Endothelial cell of umbilical vein (primary cell): Measurements from ENCODE around the gene CTNNA2. TPM values are rescaled to one million over a fixed set of nuclear protein-coding genes. Genes with fewer than 3 reads are reported as not detected.

Experiments
- BruUV-seq: library from RNA; stranded (reverse); fragments of 400-500 nt; replicated peaks from 2 replicates; lab custom pipeline; 2021; lab: Mats Ljungman, UMichigan
- CTCF ChIA-PET: fragments of 300-600, 350-600 bp; sonication (Branson Sonifier 250); formaldehyde crosslinking; loops from one replicate; lab custom pipeline; 2021; ENCODE audit warnings: antibody characterized with exemption, inconsistent platforms; lab: Charles Lee
- POLR2A ChIA-PET: fragments of 300-600, 350-600 bp; sonication (Branson Sonifier 250); formaldehyde crosslinking; loops from one replicate; lab custom pipeline; 2021; ENCODE audit warnings: antibody characterized with exemption, inconsistent platforms; lab: Charles Lee
- DNase-seq: peaks from one replicate; pipeline ENCODE4 v3.0.0-alpha.2; 2011; ENCODE audit warnings: low read depth, low spot score
- FAIRE-seq: peaks from 2 replicates; lab custom pipeline; 2011; peaks lifted over from hg19 to GRCh38; lab: Jason Lieb, UNC
- H2AFZ ChIP-seq: 2 replicates; pipeline ENCODE4 v1.6.0; 2012; ENCODE audit warnings: low read depth, low read length, control low read depth, inconsistent platforms
- H3K27ac ChIP-seq: 2 replicates; pipeline ENCODE4 v1.5.1; 2011; ENCODE audit warnings: low read depth, mild to moderate bottlenecking, control low read depth, low read length, moderate library complexity; ENCODE audit not compliant: insufficient read depth
- H3K27me3 ChIP-seq, 2 experiments: 2 replicates each; pipeline versions ENCODE4 v1.6.0 to v1.6.1; 2011; ENCODE audit warnings: low read length in 2 of 2, mixed read lengths in 1 of 2; ENCODE audit not compliant: control insufficient read depth in 2 of 2, insufficient read depth in 2 of 2
- H3K36me3 ChIP-seq, 2 experiments: 2 replicates in 1 of 2; 3 replicates in 1 of 2; pipeline ENCODE4 v1.5.1; 2011; ENCODE audit warnings: low read length in 2 of 2, mild to moderate bottlenecking in 1 of 2, moderate library complexity in 1 of 2; ENCODE audit not compliant: control insufficient read depth in 2 of 2, insufficient read depth in 2 of 2; ENCODE audit errors: extremely low read depth in 1 of 2
- H3K4me1 ChIP-seq: 3 replicates; pipeline ENCODE4 v1.5.1; 2011; ENCODE audit warnings: mild to moderate bottlenecking, low read length; ENCODE audit not compliant: control insufficient read depth, insufficient read depth; ENCODE audit errors: extremely low read depth
- H3K4me2 ChIP-seq: 2 replicates; pipeline ENCODE4 v1.6.1; 2011; ENCODE audit warnings: low read length, control low read depth, mixed read lengths; ENCODE audit not compliant: insufficient read depth
- H3K4me3 ChIP-seq, 3 experiments: fragments of 200-600 bp in 1 of 3; sonication (generic), shearing (Covaris generic) in 1 of 3; replicated peaks in 1 of 3; 2 replicates each; pipeline ENCODE4 v1.5.1; 2011 to 2016; ENCODE audit warnings: control low read depth in 3 of 3, low read length in 3 of 3, mild to moderate bottlenecking in 2 of 3, inconsistent platforms in 1 of 3, low read depth in 1 of 3, moderate library complexity in 1 of 3; ENCODE audit not compliant: insufficient read depth in 1 of 3
- H3K79me2 ChIP-seq: 2 replicates; pipeline ENCODE4 v1.6.0; 2012; ENCODE audit warnings: low read length, inconsistent platforms; ENCODE audit not compliant: control insufficient read depth, insufficient read depth
- H3K9ac ChIP-seq: replicated peaks from 2 replicates; pipeline ENCODE3; 2011; ENCODE audit warnings: low read length, control low read depth; ENCODE audit not compliant: insufficient read depth; ENCODE audit errors: extremely low read depth
- H3K9me1 ChIP-seq: replicated peaks from 3 replicates; pipeline ENCODE4 v1.6.0; 2011; ENCODE audit warnings: mild to moderate bottlenecking, low read length; ENCODE audit not compliant: control insufficient read depth, insufficient read depth; ENCODE audit errors: extremely low read depth
- H3K9me3 ChIP-seq: replicated peaks from 2 replicates; pipeline ENCODE4 v1.5.1; 2012; ENCODE audit warnings: low read length, inconsistent platforms; ENCODE audit not compliant: control insufficient read depth, insufficient read depth
- H4K20me1 ChIP-seq: replicated peaks from 2 replicates; pipeline ENCODE3; 2011; ENCODE audit warnings: mild to moderate bottlenecking, low read length; ENCODE audit not compliant: control insufficient read depth, insufficient read depth; ENCODE audit errors: extremely low read depth
- EZH2 ChIP-seq: IDR thresholded peaks from 2 replicates; pipeline ENCODE4 v1.6.1; 2012; ENCODE audit warnings: borderline replicate concordance, low read depth, mild to moderate bottlenecking, moderate library complexity, low read length, inconsistent platforms; ENCODE audit not compliant: severe bottlenecking
- FOS ChIP-seq: IDR thresholded peaks from 2 replicates; pipeline ENCODE4 v1.6.1; 2011; ENCODE audit warnings: mild to moderate bottlenecking, low read length, moderate library complexity, borderline replicate concordance; ENCODE audit not compliant: insufficient read depth
- GATA2 ChIP-seq: IDR thresholded peaks from 2 replicates; pipeline ENCODE4 v1.7.0; 2011; ENCODE audit warnings: low read depth, mild to moderate bottlenecking, moderate library complexity, mixed read lengths, low read length; ENCODE audit not compliant: insufficient read length, insufficient read depth
- JUN ChIP-seq: IDR thresholded peaks from 2 replicates; pipeline ENCODE4 v1.6.1; 2011; ENCODE audit warnings: borderline replicate concordance, low read depth; ENCODE audit not compliant: insufficient read length, insufficient read depth
- MYC ChIP-seq: IDR thresholded peaks from one replicate; pipeline ENCODE4 v1.6.1; 2011; ENCODE audit warnings: mild to moderate bottlenecking, low read depth, low read length
- POLR2A ChIP-seq: IDR thresholded peaks from 2 replicates; pipeline ENCODE4 v1.6.1; 2012; ENCODE audit warnings: low read depth, mild to moderate bottlenecking, control low read depth, low read length
- POLR2AphosphoS5 ChIP-seq: IDR thresholded peaks from 2 replicates; pipeline ENCODE4 v1.6.1; 2012; ENCODE audit warnings: low read depth, mild to moderate bottlenecking, control low read depth, low read length, moderate library complexity; ENCODE audit not compliant: insufficient read depth
- dilution Hi-C: fragments of 300-500 bp; cut with MboI; formaldehyde crosslinking; loops from one replicate; pipeline ENCODE4 v1.15.0; 2019; ENCODE audit warnings: low sequenced_read_pairs; ENCODE audit not compliant: extremely low pct_ligation_motif_present
- intact Hi-C: fragments of 100-400 bp; cut with micrococcal nuclease; formaldehyde crosslinking; loops from one replicate; pipeline ENCODE4 v1.10.0; 2022
- polyA plus RNA-seq, 4 experiments: library from polyadenylated mRNA; depleted of rRNA in 3 of 4; stranded (reverse) in 3 of 4; unstranded in 1 of 4; fragments of >200 nt; gene quantifications; 2 replicates each; pipeline versions ENCODE4 v1.2.1 to v1.2.3, GENCODE V29; 2011 to 2012; ENCODE audit warnings: missing spikeins in 1 of 4
- total RNA-seq: library from RNA; stranded (reverse); gene quantifications from 2 replicates; pipeline ENCODE4 v1.2.3, GENCODE V29; 2021
- TF ChIP-seq, protein P1 (sequence below), 2 donors: IDR thresholded peaks; 1 replicate in 1 of 2; 2 replicates in 1 of 2; pipeline ENCODE4 v1.5.1; 2011; ENCODE audit warnings: low read length in 2 of 2, mild to moderate bottlenecking in 2 of 2, moderate library complexity in 2 of 2, control low read depth in 1 of 2, inconsistent platforms in 1 of 2, low read depth in 1 of 2; ENCODE audit not compliant: insufficient read depth in 1 of 2; ENCODE audit errors: extremely low read depth in 1 of 2
- TF ChIP-seq, protein P2 (sequence below): IDR thresholded peaks from 2 replicates; pipeline ENCODE4 v1.6.1; 2011; ENCODE audit not compliant: insufficient read depth, insufficient read length

CTNNA2 gene
- total and polyA plus RNA-seq, 2 donors (not counting 3 experiments of a cell fraction or from before 2014, with no cell fraction given), result not detected

DNA sequence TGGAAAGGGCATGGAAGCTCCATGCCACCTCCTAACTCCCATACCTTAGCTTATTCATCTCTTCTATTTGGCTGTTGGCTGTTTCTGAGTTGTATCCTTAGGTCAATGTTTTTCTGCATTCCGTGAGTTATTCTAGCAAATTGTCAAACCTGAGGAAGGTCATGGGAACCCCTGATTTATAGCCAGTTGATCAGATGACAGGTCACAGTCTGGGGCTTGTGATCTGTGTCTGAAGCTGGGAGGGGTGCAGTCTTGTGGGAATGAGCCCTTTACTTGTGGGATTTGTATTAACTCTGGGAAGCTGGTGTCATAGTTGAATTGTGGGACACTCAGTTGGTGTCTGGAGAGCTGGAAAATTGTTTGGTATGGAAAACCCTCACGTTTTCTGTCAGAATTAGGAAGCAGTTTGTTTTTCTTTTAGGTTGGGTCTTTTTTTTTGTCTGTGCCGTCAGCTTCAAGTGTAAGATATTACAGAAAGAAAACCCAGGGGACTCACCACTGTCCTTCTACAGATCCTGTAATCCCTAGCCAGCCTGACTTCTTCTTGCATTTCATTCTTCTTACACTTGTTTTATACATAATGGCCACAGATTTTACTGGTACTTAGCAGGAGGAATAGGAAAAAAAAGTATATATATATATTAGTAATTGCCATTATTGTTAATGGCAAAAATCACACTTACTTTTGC is 653.8 kb downstream of the CTNNA2 start:
- H2AFZ ChIP-seq, result no peak overlapping the region
- dilution Hi-C loops, result no loop called here
- H3K27me3 ChIP-seq, result no peaks in the 10 kb centered on the region
- no peak for DNase-seq
- no peaks in the 10 kb centered on the region for H3K4me1 ChIP-seq
- FAIRE-seq, result no peak
- intact Hi-C loops, result no loop called here
- no peak overlapping the region for H3K4me2 ChIP-seq
- no peaks in the 10 kb centered on the region for H4K20me1 ChIP-seq
- H3K9ac ChIP-seq, result no peak overlapping the region
- H3K27ac ChIP-seq, result no peak overlapping the region
- no peaks in the 10 kb centered on the region for H3K9me1 ChIP-seq
- TF ChIP-seq GATA2 (no peak), EZH2 (no peak), JUN (no peak), MYC (no peak)
- no TSS peak for BruUV-seq
- CTCF ChIA-PET, result no interaction called here
- no peak overlapping the region for H3K4me3 ChIP-seq
- peaks cover 9% of the 10 kb centered on the region for H3K9me3 ChIP-seq
- POLR2A ChIA-PET, result no interaction called here
- no peaks in the 10 kb centered on the region for H3K36me3 ChIP-seq
- no peaks in the 10 kb centered on the region for H3K79me2 ChIP-seq

DNA sequence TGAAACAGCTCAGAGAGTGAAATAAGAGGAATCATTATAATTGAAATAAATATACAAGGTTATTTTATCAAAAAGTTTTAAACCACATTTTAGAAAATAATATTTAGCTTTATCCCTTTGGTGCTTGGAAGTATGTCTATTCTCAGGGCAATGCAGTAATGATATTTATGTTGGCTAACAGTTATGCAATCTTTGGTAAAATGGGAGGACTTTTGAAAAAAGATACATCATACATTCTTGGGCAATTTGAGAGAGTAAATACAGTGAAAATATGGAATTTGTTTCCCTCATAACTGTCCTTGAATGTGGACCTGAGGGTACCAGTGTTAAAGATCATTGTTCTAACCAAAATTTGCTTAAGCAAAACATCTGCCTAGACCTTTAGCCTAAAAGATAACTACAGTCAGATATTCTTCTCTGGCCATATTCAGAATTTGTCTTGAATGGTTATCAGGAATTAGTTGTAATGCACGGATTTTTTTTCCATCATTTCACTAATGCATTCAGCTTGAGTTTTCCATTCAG is 654.5 kb downstream of the CTNNA2 start:
- H3K4me2 ChIP-seq, result no peak overlapping the region
- H3K9me3 ChIP-seq, result peaks cover 9% of the 10 kb centered on the region
- TF ChIP-seq POLR2AphosphoS5 (no peak), EZH2 (no peak), MYC (no peak), JUN (no peak), POLR2A (no peak), FOS (no peak), GATA2 (no peak)
- TF ChIP-seq, protein P1, sequence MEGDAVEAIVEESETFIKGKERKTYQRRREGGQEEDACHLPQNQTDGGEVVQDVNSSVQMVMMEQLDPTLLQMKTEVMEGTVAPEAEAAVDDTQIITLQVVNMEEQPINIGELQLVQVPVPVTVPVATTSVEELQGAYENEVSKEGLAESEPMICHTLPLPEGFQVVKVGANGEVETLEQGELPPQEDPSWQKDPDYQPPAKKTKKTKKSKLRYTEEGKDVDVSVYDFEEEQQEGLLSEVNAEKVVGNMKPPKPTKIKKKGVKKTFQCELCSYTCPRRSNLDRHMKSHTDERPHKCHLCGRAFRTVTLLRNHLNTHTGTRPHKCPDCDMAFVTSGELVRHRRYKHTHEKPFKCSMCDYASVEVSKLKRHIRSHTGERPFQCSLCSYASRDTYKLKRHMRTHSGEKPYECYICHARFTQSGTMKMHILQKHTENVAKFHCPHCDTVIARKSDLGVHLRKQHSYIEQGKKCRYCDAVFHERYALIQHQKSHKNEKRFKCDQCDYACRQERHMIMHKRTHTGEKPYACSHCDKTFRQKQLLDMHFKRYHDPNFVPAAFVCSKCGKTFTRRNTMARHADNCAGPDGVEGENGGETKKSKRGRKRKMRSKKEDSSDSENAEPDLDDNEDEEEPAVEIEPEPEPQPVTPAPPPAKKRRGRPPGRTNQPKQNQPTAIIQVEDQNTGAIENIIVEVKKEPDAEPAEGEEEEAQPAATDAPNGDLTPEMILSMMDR (IDR thresholded peaks at IDR 0.05; ENCODE audit: extremely low read depth in 1 of 2, insufficient read depth in 1 of 2, low read depth in 1 of 2, low read length in 2 of 2), result no peak
- TF ChIP-seq, protein P2, sequence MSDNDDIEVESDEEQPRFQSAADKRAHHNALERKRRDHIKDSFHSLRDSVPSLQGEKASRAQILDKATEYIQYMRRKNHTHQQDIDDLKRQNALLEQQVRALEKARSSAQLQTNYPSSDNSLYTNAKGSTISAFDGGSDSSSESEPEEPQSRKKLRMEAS, result no peak
- H3K4me3 ChIP-seq, result no peak overlapping the region
- no peak for FAIRE-seq
- DNase-seq, result no peak
- no peak overlapping the region for H3K27ac ChIP-seq
- no peaks in the 10 kb centered on the region for H4K20me1 ChIP-seq
- dilution Hi-C loops, result no loop called here
- ChIA-PET CTCF (no interaction called here), POLR2A (no interaction called here)
- H3K79me2 ChIP-seq, result no peaks in the 10 kb centered on the region
- no peak overlapping the region for H3K9ac ChIP-seq
- no peaks in the 10 kb centered on the region for H3K27me3 ChIP-seq
- no peak overlapping the region for H2AFZ ChIP-seq
- intact Hi-C loops, result no loop called here
- BruUV-seq, result no TSS peak
- no peaks in the 10 kb centered on the region for H3K4me1 ChIP-seq
- H3K36me3 ChIP-seq, result no peaks in the 10 kb centered on the region
- H3K9me1 ChIP-seq, result no peaks in the 10 kb centered on the region
